Stomach (tissue), 9 donors: ENCODE data around the gene DOCK2. TPM values are rescaled to one million over a fixed set of nuclear protein-coding genes. Genes with fewer than 3 reads are reported as not detected.

ENCODE experiments used
- DNase-seq, 2 donors: peaks; one replicate each; pipeline versions ENCODE4 v3.0.0 to v3.0.0-alpha.2; 2013 to 2019
- H3K27ac ChIP-seq, 5 donors: fragments of 200-600 bp in 4 of 5; sonication (generic) in 4 of 5; one replicate each; pipeline ENCODE4 v1.5.1; 2013 to 2019; ENCODE audit warnings: mild to moderate bottlenecking in 1 of 5, moderate library complexity in 1 of 5
- H3K27me3 ChIP-seq, 3 donors: fragments of 200-600 bp; sonication (generic); one replicate each; pipeline ENCODE4 v1.5.1; 2017 to 2019; ENCODE audit warnings: mixed run types in 1 of 3
- H3K36me3 ChIP-seq, 4 donors: fragments of 200-600 bp; sonication (generic); 1 replicate in 3 of 4; 2 replicates in 1 of 4; pipeline ENCODE4 v1.5.1; 2016 to 2019
- H3K4me1 ChIP-seq, 4 donors: fragments of 200-600 bp; sonication (generic); one replicate each; pipeline ENCODE4 v1.5.1; 2016 to 2019
- H3K4me3 ChIP-seq, 4 donors: fragments of 200-600 bp; sonication (generic) in 3 of 4; one replicate each; pipeline ENCODE4 v1.5.1; 2016 to 2019; ENCODE audit warnings: mild to moderate bottlenecking in 1 of 4
- H3K9me3 ChIP-seq, 4 donors: fragments of 200-600 bp; sonication (generic); one replicate each; pipeline ENCODE4 v1.5.1; 2016 to 2019
- CTCF ChIP-seq, 7 experiments: fragments of 450-650 bp in 4 of 7; fragments of 200-600 bp in 3 of 7; sonication (generic) in 3 of 7; IDR thresholded peaks; one replicate each; pipeline ENCODE4 v1.5.1; 2016 to 2019; ENCODE audit warnings: antibody characterized with exemption in 7 of 7, control low read depth in 2 of 7, mild to moderate bottlenecking in 1 of 7
- EP300 ChIP-seq: sonication (generic); formaldehyde crosslinking; IDR thresholded peaks from one replicate; pipeline ENCODE4 v1.6.1; 2017; ENCODE audit warnings: antibody characterized with exemption
- POLR2A ChIP-seq, 4 donors: fragments of 450-650 bp; IDR thresholded peaks; one replicate each; pipeline ENCODE4 v1.6.1; 2016; ENCODE audit warnings: antibody characterized with exemption in 4 of 4, control low read depth in 2 of 4, mild to moderate bottlenecking in 1 of 4, moderate library complexity in 1 of 4
- POLR2AphosphoS5 ChIP-seq, 3 donors: sonication (generic); formaldehyde crosslinking; IDR thresholded peaks; one replicate each; pipeline ENCODE4 v1.6.1; 2016; ENCODE audit warnings: antibody characterized with exemption in 3 of 3
- WGBS, 5 donors: extraction: QIAGEN DNeasy Blood & Tissue Kit in 3 of 5; methylation state at CpG; one replicate each; pipeline versions ENCODE4 v1.1.5 to v1.1.7; 2013 to 2018; 5-methylcytosine and 5-hydroxymethylcytosine counted together
- intact Hi-C: fragments of 100-400 bp; cut with DNase I; formaldehyde crosslinking; loops from one replicate; pipeline ENCODE4 v1.15.1; 2023; ENCODE audit warnings: low total_unique reads
- polyA plus RNA-seq, 3 donors: library from polyadenylated mRNA; stranded (reverse); fragments of 200-250 nt; gene quantifications; one replicate each; pipeline ENCODE4 v1.2.3, GENCODE V29; 2013
- total RNA-seq, 5 donors: library from RNA; depleted of rRNA; stranded (reverse); fragments of >200 nt; gene quantifications; one replicate each; pipeline versions ENCODE4 v1.1.0 to v1.2.3, GENCODE V29; 2014 to 2016
- donor health status: healthy with polysubstance abuse.
- donor health status: Bipolar disorder and iron deficiency.
- donor health status: healthy.

Gene DOCK2
- total and polyA plus RNA-seq, 8 donors = 2.1 to 50.2 (median 8.5) TPM

GRCh38 chr5:169758886-169759285 lies 121.8 kb downstream of the DOCK2 start:
- H3K36me3 ChIP-seq = peaks cover 0 to 12% (median 0%) of the 10 kb centered on the region in 4 donors
- intact Hi-C loops = no loop called here
- no peak for TF ChIP-seq POLR2A (IDR thresholded peaks at IDR 0.05)
- TF ChIP-seq CTCF (IDR thresholded peaks at IDR 0.05) = no peak
- TF ChIP-seq EP300 = no peak
- TF ChIP-seq POLR2AphosphoS5 (IDR thresholded peaks at IDR 0.05) = no peak
- no peaks in the 10 kb centered on the region for H3K9me3 ChIP-seq
- no peak overlapping the region for H3K4me3 ChIP-seq
- H3K27ac ChIP-seq = no peak overlapping the region
- peaks cover 0 to 7% (median 0%) of the 10 kb centered on the region in 3 donors for H3K27me3 ChIP-seq
- DNase-seq = no peak
- no peaks in the 10 kb centered on the region for H3K4me1 ChIP-seq

- intact Hi-C loops = no loop called here
- no peak overlapping the region for H3K4me3 ChIP-seq
- H3K36me3 ChIP-seq = peaks cover 0 to 12% (median 0%) of the 10 kb centered on the region in 4 donors
- DNase-seq = no peak
- no peaks in the 10 kb centered on the region for H3K9me3 ChIP-seq
- no peaks in the 10 kb centered on the region for H3K4me1 ChIP-seq
- TF ChIP-seq EP300 (no peak), CTCF (IDR thresholded peaks at IDR 0.05) (no peak), POLR2A (IDR thresholded peaks at IDR 0.05) (no peak), POLR2AphosphoS5 (IDR thresholded peaks at IDR 0.05) (no peak)
- H3K27ac ChIP-seq = no peak overlapping the region
- peaks cover 0 to 7% (median 0%) of the 10 kb centered on the region in 3 donors for H3K27me3 ChIP-seq
These were observed 123.2 kb downstream of the DOCK2 start for GRCh38 chr5:169760229-169760628.

GRCh38 chr5:169762338-169763095 lies 125.4 kb downstream of the DOCK2 start:
- WGBS, 5 donors = 77 to 87% (median 82%) methylated on average over 2 of the region's 2 CpGs
- no peaks in the 10 kb centered on the region for H3K4me1 ChIP-seq
- H3K27me3 ChIP-seq = no peaks in the 10 kb centered on the region
- TF ChIP-seq CTCF (IDR thresholded peaks at IDR 0.05) (no peak), POLR2A (IDR thresholded peaks at IDR 0.05) (no peak), POLR2AphosphoS5 (IDR thresholded peaks at IDR 0.05) (no peak), EP300 (no peak)
- H3K4me3 ChIP-seq = no peak overlapping the region
- H3K9me3 ChIP-seq = no peaks in the 10 kb centered on the region
- no peak for DNase-seq
- intact Hi-C loops = no loop called here
- peaks cover 0 to 12% (median 0%) of the 10 kb centered on the region in 4 donors for H3K36me3 ChIP-seq
- no peak overlapping the region for H3K27ac ChIP-seq

GRCh38 chr5:169763376-169764017 lies 126.4 kb downstream of the DOCK2 start:
- Histone ChIP-seq H3K27ac (no peak overlapping the region), H3K36me3 (peaks cover 0 to 12% (median 0%) of the 10 kb centered on the region in 4 donors), H3K9me3 (no peaks in the 10 kb centered on the region), H3K4me1 (no peaks in the 10 kb centered on the region), H3K4me3 (no peak overlapping the region), H3K27me3 (no peaks in the 10 kb centered on the region)
- 64 to 80% (median 70%) methylated on average over 5 to 8 of the region's 8 CpGs for WGBS, 5 donors
- TF ChIP-seq POLR2AphosphoS5 (IDR thresholded peaks at IDR 0.05) = no peak
- TF ChIP-seq POLR2A (IDR thresholded peaks at IDR 0.05) = no peak
- DNase-seq = peak in 1 of 2 donors; percentile 45
- intact Hi-C loops = no loop called here

- Histone ChIP-seq H3K9me3 (no peaks in the 10 kb centered on the region), H3K27ac (no peak overlapping the region), H3K4me3 (no peak overlapping the region), H3K27me3 (no peaks in the 10 kb centered on the region), H3K4me1 (no peaks in the 10 kb centered on the region), H3K36me3 (peaks cover 0 to 12% (median 0%) of the 10 kb centered on the region in 4 donors)
- peak in 1 of 2 donors; percentile 36 for DNase-seq
- intact Hi-C loops = no loop called here
- 65 to 75% (median 69%) methylated on average over 5 of the region's 5 CpGs for WGBS, 5 donors
- TF ChIP-seq EP300 = no peak
- no peak for TF ChIP-seq CTCF (IDR thresholded peaks at IDR 0.05)
- no peak for TF ChIP-seq POLR2AphosphoS5 (IDR thresholded peaks at IDR 0.05)
- no peak for TF ChIP-seq POLR2A (IDR thresholded peaks at IDR 0.05)
These were observed 126.9 kb downstream of the DOCK2 start for GRCh38 chr5:169764018-169764378.
